NOMO-1 treated with dmso at 0.1 percent for 144 hours (cell line): ENCODE results near the gene CADM4.
"Not testable (repeated sequence)": the region's sequence is repeated elsewhere in the genome, so short reads cannot be mapped to it uniquely, and the experiment has no call there.

Experiments used
- DNase-seq: peaks from one replicate; lab custom pipeline; 2025; ENCODE audit not compliant: unreplicated experiment; lab: John Stamatoyannopoulos, UW

The CADM4 gene

DNA sequence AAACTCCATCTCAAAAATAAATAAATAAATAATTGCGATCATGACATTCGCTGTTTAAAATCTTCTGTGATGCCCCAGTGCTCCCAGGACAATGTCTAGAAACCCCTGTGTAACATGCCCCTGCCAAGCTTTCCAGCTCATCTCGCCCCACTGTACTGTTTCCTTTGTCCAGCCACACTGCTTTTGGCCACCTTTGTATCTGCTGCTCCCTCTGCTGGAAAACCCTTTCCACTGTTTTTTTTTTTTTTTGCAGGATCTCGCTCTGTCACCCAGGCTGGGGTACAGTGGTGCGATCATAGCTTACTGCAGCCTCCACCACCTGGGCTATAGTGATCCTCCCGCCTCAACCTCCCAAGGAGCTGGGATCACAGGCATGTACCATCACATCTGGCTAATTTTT, 22.8 kb upstream of the CADM4 start:
- no peak for DNase-seq

DNA sequence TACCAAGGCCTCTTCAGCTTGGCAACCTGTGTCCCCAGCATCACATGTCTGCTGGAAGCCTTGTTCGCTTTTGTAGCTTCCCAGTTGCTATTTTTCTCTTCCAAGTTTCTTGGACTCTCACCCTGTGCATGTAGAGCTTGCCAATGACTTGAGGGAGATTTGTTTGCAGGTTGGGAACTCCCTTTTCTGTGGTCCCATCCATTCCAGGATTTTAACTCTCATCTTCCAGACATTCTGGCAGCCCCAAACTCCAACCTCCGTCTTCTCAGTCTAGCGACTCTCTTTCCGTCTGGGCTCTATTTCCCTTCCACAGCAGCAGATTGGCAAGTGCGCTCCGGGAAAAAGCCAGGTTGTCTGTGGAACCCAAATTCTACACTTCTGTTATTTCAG, 21.3 kb upstream of the CADM4 start:
- no peak for DNase-seq

DNA sequence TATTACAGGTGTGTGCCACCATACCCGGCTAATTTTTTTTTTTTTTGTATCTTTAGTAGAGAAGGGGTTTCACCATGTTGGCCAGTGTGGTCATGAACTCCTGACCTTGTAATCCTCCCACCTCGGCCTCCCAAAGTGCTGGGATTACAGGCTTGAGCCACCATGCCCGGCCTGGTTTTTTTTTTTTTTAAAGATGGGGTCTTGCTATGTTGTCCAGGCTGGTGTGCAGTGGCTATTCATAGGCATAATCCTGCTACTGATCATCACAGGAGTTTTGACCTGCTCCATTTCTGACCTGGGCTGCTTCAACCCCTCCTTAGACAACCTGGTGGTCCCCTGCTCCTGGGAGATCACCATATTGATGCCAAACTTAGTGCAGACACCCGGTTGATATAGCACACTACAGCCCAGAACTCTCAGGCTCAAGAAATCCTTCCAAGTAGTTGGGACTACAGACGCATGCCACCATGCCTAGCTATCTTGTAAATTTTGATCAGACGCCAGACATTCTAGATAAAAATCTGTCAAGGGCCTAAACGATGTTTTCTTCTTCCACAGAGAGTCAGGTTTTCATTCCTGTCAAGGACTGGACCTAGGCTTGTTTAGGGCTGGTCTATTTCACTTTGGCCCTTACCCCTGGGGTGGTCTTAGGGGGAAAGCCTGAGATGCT, 20.8 kb upstream of the CADM4 start:
- no peak for DNase-seq

DNA sequence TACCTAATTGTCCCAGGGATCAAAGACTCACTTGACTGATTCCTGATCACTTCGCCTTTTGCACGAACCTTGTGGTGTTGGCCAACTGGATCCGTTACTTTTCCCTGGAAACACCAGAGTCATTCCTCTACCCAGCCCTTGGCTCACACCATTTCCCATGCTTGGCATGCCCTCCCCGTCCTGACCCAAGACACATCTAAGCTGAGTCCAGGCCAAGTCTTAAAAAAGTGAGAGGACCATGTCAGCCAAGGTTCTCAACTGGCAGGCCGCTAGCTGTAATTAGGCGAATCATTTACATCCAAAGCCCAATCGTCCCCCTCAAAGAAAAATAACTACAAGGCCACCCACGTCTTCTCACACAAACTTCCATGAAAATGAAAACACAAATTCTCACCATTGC, 18.8 kb upstream of the CADM4 start:
- no peak for DNase-seq

DNA sequence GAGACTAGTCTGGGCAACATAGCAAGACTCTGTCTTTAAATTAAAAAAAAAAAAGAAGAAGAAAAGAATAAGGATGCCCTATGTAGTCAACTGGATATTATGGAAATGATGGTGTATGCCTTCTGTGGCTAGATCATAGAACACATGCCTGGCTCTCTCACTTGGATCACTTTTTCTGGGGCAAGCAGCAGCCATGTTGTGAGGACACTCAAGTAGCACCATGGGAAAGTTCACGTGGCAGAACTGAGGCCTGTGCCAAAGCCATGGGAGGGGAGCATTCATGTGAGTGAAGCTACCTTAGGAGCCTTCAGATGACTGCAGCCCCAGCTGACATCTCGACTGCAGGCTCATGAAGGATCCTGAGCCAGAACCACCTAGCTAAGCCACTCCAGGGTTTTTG, 18.4 kb upstream of the CADM4 start:
- DNase-seq = no peak

DNA sequence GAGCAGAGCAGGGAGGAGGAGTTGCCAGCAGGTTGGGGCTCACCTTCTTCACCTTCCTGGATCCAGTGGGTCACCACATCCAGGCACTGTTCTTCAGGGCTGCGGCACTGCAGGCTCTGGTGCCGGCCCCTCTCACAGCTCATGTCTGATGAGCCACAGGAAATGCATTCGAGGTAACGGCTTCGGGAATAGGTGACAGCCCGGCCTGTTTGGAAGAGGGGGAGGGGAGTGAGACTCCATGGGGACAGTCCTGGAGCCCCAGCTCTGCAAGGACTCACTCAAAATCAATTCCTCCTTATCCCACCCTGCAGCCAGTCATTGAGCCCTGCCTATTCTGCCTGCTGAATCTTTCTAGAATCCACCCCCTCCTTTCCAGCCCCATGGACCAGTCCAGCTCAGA, 16.8 kb upstream of the CADM4 start:
- no peak for DNase-seq

DNA sequence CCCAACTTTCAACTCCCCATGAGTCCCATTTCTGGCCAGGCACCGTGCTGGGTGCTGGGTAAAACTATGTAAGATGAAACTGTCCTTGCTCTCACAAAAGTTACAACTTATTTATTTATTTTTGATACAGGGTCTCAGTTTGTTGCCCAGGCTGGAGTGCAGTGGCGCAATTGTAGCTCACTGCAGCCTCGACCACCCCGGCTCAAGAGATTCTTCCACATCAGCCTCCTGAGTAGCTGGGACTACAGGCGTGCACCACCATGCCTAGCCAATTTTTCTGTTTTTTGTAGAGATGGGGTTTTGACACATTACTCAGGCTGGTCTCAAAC, 12.9 kb upstream of the CADM4 start:
- DNase-seq = no peak

DNA sequence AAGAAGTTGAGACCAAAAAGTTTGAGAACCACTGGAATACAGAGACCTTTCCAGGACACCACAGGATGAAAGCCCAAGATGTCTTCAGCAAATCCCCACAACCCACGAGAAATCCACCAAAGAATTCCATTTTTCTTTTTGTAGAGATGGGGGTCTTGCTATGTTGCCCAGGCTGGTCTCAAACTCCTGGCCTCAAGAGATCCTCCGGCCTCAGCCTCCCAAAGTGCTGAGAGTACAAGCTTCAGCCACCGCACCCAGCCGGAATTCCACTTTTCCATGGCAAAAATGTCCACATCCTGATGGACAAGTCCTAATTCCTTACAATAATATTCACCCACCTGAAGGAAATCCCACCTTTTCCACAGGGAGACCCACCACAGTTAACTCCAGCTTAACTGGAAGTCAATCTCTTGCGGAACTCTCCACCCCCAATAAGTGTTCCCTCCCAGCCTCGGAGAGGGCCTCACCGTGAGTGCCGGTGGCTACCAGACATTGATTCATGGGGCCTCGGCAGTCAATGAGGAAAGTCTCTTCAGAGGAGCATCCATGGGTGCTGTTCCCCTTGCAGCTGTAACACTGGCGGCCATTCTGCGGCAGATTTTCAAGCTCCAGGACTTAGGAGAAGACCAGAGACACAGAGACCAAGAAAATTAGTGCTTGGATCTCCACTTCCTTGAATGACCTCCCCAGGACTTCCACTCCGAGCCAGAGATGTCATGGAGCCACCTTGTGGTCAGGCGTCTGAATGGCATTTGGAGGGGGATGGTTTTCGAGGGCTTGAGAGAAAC, 12.3 kb upstream of the CADM4 start:
- DNase-seq = peak; percentile 8

DNA sequence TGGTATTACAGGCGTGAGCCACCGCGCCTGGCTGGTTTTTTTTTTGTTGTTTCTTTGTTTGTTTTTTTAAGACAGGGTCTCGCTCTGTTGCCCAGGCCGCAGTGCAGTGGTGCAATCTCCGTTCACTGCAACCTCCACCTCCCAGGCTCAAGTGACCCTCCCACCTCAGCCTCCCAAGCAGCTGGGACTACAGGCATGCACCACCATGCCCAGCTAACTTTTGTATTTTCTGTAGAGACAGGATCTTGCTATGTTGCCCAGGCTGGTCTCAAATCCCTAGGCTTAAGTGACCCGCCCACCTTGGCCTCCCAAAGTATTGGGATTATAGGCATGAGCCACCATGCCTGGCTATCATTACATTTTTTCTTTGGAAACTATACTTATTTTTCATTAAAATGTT, 10.6 kb upstream of the CADM4 start:
- DNase-seq = not testable (repeated sequence)

DNA sequence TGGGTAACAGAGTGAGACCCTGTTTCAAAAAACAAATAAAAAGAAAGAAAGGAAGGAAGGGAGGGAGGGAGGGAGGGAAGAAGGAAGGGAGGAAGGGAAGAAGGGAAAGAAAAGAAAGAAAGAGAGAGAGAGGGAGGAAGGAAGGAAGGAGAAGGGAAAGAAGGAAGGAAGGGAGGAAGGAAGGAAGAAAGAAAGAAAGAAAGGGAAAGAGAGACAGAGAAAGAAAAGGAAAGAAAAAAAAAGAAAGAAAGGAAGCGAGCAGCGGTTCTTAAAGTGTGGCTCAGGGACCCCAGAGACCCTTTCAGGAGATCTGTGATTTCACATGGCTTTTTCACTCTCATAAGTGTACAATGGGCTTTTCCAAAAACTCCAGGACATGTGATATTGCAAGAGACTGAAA, 9.9 kb upstream of the CADM4 start:
- DNase-seq = no peak

DNA sequence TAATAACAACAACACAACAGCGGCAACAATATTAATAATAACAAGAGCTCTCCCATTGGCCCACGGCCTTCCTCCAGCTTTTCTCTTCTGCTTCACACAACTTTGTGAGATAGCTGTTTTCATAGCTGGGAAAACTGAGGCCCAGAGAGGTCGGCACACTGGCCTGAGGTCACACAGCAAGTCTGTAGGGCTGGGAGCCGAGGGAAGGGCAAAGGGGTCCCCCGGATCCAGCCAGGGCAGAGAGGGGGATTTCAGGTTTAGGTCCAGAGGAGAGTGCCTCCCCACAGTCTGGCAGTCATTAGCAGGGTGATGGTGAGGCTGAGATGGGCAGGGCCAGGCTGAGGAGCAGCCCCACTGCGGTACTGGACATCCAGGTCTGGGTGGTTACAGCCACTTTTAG, 9.0 kb upstream of the CADM4 start:
- no peak for DNase-seq

DNA sequence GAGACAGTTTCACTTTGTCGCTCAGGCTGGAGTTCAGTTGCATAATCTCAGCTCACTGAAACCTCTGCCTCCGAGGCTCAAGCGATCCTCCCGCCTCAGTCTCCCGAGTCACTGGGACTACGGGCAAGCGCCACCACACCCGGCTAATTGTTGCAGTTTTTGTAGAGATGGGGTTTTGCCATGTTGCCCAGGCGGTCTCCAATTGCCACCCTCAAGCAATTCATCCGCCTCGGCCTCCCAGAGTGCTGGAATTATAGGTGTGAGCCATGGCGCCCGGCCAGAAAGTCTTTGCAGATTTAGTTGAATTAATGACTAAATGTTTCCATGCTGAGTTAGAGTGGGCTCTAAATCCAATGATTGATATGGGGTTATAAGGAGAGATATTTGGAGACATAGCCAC, 4.5 kb upstream of the CADM4 start:
- DNase-seq = no peak

DNA sequence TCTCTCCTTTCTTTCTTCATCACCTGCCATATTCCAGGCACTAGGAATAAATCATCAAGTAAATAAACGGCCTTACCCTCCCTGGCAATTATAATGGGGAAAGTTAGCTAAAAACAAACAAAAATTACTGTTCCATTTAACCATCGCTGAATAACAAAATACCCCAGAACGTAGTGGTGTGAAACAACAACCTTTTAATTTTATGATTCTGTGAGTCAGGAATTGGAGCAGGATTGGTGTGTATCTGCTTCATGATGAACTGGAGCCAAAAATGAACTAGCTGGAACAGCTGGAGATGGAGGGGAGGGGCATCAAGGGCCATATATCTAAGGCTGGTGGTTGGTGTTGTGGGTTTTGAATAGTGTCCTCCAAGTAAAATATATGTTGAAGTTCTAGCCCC, 3.7 kb upstream of the CADM4 start:
- no peak for DNase-seq

DNA sequence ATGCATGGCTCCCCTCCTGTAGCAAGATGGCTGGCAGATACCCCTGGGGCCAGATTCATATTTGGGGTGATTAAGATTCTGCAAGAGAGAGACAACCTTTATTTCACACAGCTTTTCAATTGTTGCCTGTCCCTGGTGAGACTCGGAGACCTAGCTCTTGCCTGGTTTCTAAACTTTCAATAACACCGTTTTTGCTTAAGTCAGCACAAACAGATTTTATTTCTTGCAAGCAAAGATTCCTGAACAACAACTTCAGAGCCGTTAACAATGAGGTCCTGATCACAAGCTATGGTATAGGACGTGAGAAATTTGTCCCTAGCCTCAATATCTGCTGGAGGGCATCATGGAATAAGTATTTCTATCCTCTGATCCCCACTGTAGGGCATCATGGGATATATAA, 2.9 kb upstream of the CADM4 start:
- DNase-seq = no peak

DNA sequence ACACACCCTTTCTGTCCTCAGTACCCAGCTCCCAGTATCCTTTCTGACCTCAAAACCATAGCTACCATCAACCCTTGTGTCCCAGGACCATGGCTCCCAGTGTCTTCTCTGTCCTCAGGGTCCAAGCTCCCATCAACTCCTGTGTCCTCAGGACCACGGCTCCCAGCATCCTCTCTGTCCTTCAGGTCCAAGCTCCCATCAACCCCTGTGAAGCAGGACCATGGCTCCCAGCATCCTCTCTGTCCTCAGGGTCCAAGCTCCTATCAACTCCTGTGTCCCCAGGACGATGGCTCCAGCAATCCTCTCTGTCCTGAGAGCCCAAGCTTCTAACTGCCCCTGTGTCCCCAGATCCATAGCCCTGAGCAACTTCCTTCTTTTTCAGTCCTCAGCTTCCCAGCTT, 1.7 kb upstream of the CADM4 start:
- DNase-seq = no peak

DNA sequence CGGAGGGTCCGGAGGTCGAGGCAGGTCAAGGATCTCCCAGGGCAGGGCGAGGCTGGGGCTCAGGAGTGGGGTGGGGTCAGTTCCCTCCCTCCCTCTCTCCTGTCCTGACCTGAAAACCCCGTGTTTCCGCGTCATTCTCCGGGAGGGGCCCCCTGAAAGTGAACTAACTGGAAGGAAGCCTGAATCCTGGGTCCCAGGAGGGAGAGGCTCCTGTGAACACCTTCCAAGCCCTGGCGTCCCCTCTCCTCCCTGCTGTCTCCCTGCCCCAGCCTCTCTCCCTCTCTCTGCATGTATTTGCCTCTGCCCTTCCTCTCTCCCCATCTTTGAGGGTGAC, 741 bp upstream of the CADM4 start:
- no peak for DNase-seq

DNA sequence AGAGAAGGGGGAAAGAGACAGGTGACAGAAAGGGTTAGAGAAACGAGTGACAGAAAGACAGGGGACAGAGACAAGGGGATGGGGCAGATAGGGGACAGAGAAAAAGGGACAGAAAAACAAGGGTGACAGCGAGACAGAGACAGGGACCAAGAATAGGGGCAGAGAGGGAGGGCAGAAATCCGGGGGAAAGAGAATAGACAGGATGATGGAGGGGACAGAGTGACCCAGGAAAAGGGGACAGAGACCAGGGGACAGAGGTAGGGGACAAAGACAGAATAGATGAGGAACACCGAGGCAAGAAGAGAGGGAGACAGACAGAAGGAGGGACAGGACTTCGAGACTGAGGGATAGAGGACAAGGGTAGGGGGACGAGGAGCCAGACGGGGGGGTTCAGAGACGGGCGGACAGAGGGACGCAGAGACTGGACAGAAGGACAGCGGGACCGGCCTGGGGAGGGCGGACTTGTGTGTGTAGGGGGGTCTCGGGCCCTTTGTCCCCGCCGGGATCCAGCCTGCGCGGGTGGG, 593 bp downstream of the CADM4 start:
- DNase-seq = no peak

DNA sequence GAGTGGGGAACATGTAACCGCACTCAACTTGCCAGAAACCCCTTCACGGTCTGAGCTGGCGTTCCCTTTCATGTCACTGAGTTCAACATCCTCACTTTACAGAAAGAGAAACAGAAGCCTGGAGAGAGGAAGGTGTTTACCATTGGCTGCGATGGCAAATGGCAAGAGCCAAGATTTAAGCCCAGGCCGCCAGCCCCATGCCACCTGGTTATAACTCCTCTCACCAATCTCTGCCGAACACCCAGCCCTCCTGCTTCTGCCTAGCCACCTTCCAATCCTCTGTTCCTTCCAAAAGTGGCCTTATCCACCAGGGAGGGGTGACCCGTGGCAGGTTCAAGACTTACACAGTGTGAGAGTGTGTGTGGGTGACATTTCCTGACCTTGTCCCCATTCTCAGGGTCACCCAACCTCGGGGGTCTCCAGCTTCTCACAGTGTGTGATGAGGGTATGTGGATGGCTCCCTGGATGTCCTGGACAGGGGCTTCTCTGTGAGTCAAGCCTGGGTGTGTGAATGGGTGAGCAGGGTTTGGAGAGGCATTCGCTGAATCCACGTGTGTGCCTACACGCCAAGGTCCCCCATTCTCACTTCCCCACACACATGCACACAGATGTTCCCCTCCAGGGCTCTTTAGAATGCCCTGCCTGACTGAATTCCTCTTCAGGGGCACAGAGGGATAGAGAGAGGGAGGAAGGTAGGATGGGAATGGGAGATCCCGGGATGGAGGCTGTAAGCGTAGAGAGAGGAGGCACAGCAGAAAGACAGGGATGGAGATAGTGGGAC, 1.2 kb downstream of the CADM4 start:
- DNase-seq = no peak

DNA sequence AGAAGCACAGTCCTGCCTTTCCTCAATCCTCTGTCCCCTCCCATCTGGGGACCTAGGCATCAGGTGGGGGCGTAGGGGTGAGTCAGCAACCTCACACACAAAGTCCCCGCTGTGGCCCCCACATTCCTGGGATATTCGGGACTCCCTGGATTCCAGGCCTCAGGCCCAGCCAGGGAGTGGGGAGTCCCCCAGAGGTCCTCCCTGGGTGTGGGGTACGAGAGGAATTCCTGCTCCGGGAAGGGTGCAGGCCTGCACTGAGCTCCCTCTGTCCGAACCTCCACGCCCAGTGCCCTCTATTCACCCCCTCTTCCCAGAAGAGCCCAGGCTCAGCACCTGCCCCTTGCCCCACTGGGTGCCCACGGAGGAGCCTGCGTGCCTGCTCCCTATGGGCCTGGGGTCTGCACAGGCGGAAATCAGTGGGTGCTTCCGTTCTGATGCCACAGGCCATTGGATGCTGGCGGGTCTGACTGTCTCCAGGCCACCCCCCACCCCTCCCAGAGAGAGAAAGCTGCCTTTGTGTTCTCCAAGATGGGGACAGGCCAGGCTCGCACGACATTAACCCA, 3.4 kb downstream of the CADM4 start:
- no peak for DNase-seq

DNA sequence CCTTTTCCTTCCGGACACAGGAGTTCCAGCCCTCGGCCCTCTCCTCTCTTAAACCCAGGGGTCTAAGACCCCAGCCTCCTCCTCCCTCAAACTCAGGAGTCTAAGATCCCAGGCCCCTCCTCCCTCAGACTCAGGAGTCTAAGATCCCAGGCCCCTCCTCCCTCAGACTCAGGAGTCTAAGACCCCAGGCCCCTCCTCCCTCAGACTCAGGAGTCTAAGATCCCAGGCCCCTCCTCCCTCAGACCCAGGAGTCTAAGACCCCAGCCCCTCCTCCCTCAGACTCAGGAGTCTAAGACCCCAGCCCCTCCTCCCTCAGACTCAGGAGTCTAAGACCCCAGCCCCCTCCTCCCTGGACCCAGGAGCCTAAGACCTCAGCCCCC, 4.1 kb downstream of the CADM4 start:
- not testable (repeated sequence) for DNase-seq

DNA sequence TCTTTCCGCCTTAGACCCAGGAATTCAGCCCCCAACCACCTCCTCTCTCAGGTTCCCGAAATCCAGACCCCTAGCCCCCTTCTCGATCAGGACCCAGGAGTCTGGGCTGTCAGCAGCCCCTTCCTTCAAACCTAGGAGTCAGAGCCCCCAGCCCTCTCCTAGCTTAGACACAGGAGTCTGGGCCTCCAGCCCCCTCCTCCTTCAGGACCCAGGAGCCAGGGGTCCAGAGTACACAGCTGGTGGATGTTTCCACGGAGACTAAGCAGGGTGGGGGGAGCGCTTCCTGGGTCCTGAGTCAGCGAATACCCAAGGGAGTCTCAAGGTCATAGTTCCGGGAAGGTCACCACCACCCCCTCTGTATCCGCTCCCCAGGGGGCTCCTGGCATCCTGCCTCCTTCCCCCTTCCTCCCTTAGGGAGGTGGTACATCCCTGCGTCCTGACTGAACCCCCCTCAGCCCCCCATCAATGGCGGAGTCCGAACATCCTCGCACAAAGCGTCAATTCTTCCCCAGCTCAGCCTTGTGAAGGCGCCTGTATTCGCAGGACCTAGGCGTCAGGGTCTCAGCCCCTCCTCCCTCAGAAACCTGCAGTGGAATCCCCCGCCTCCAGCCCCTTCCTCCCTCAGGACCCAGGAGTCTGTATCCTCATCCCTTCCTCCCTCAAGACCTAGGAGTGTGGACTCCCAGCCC, 4.6 kb downstream of the CADM4 start:
- no peak for DNase-seq
